Activated CD4-positive, alpha-beta T cell treated with anti-CD3 and anti-CD28 coated beads for 24 hours (primary cell): ENCODE data around the gene NTSR1.

Experiments
- DNase-seq, 2 donors: peaks; one replicate each; pipeline ENCODE4 v3.0.0-alpha.2; 2020; ENCODE audit warnings: low read depth in 2 of 2

The NTSR1 gene

GRCh38 chr20:62726276-62726675 lies 17.6 kb downstream of the NTSR1 start:
- no peak for DNase-seq

GRCh38 chr20:62726716-62727583 lies 18.3 kb downstream of the NTSR1 start:
- no peak for DNase-seq

- DNase-seq, result no peak
Observed at GRCh38 chr20:62727584-62728027, 19.0 kb downstream of the NTSR1 start.

GRCh38 chr20:62728028-62728780 lies 19.6 kb downstream of the NTSR1 start:
- DNase-seq, result no peak

- no peak for DNase-seq
Observed at GRCh38 chr20:62728781-62729300, 20.2 kb downstream of the NTSR1 start.

GRCh38 chr20:62730481-62730880 lies 21.8 kb downstream of the NTSR1 start:
- DNase-seq, result no peak

- DNase-seq, result no peak
Observed at GRCh38 chr20:62732031-62732760, 23.6 kb downstream of the NTSR1 start.

- DNase-seq, result no peak
Observed at GRCh38 chr20:62732842-62733525, 24.3 kb downstream of the NTSR1 start.

GRCh38 chr20:62733526-62733842 lies 24.8 kb downstream of the NTSR1 start:
- no peak for DNase-seq

- no peak for DNase-seq
Observed at GRCh38 chr20:62733891-62734290, 25.3 kb downstream of the NTSR1 start.

GRCh38 chr20:62734326-62734725 lies 25.7 kb downstream of the NTSR1 start:
- no peak for DNase-seq

- no peak for DNase-seq
Observed at GRCh38 chr20:62734881-62735280, 26.2 kb downstream of the NTSR1 start.

- DNase-seq, result no peak
Observed at GRCh38 chr20:62735331-62735821, 26.7 kb downstream of the NTSR1 start.

GRCh38 chr20:62736026-62736406 lies 27.4 kb downstream of the NTSR1 start:
- DNase-seq, result no peak

- DNase-seq, result no peak
Observed at GRCh38 chr20:62736407-62737071, 27.9 kb downstream of the NTSR1 start.

GRCh38 chr20:62737271-62737811 lies 28.7 kb downstream of the NTSR1 start:
- DNase-seq, result no peak

- DNase-seq, result no peak
Observed at GRCh38 chr20:62738025-62738881, 29.6 kb downstream of the NTSR1 start.

GRCh38 chr20:62739067-62739466 lies 30.4 kb downstream of the NTSR1 start:
- DNase-seq, result no peak

GRCh38 chr20:62739581-62740285 lies 31.1 kb downstream of the NTSR1 start:
- no peak for DNase-seq
